ENCODE results near the gene L3MBTL1.

DNA sequence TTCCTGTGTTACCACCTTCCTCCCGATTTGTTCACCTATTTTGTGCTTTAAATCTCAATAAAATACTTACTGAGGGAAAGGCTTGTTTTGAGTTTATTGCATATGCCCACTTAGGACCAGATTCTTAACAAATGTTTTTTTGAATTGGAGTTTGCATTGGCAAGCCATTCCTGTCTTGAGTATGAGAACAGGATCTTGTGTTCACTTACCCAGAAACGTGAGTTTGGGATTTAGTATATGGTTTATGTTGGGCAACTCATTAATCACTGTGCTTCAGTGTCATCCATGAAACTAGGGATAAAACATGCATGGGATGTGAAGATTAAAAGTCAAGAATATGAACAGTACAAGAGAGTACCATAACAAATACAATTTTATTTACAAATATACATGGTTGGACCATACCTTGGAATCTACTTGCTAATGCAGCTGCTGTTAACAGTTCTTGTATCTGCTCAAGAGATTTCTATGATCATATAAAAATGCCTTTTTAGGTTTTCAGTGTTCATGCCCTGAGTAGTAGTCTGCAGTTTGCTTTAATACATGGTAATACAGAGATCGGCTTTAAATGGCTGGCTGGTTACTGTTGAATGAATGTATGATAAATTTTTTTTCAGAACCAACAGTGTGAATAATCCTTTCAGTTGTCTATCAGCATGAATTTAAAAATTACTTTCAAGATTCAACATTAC, 43.8 kb upstream of the L3MBTL1 start:
- TF ChIP-seq RAD21 (IDR thresholded peaks at IDR 0.05; ENCODE audit: low read depth) = no peak
- TF ChIP-seq, protein P1, sequence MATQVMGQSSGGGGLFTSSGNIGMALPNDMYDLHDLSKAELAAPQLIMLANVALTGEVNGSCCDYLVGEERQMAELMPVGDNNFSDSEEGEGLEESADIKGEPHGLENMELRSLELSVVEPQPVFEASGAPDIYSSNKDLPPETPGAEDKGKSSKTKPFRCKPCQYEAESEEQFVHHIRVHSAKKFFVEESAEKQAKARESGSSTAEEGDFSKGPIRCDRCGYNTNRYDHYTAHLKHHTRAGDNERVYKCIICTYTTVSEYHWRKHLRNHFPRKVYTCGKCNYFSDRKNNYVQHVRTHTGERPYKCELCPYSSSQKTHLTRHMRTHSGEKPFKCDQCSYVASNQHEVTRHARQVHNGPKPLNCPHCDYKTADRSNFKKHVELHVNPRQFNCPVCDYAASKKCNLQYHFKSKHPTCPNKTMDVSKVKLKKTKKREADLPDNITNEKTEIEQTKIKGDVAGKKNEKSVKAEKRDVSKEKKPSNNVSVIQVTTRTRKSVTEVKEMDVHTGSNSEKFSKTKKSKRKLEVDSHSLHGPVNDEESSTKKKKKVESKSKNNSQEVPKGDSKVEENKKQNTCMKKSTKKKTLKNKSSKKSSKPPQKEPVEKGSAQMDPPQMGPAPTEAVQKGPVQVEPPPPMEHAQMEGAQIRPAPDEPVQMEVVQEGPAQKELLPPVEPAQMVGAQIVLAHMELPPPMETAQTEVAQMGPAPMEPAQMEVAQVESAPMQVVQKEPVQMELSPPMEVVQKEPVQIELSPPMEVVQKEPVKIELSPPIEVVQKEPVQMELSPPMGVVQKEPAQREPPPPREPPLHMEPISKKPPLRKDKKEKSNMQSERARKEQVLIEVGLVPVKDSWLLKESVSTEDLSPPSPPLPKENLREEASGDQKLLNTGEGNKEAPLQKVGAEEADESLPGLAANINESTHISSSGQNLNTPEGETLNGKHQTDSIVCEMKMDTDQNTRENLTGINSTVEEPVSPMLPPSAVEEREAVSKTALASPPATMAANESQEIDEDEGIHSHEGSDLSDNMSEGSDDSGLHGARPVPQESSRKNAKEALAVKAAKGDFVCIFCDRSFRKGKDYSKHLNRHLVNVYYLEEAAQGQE (IDR thresholded peaks at IDR 0.05; ENCODE audit: low read depth) = no peak
- TF ChIP-seq, protein P2, sequence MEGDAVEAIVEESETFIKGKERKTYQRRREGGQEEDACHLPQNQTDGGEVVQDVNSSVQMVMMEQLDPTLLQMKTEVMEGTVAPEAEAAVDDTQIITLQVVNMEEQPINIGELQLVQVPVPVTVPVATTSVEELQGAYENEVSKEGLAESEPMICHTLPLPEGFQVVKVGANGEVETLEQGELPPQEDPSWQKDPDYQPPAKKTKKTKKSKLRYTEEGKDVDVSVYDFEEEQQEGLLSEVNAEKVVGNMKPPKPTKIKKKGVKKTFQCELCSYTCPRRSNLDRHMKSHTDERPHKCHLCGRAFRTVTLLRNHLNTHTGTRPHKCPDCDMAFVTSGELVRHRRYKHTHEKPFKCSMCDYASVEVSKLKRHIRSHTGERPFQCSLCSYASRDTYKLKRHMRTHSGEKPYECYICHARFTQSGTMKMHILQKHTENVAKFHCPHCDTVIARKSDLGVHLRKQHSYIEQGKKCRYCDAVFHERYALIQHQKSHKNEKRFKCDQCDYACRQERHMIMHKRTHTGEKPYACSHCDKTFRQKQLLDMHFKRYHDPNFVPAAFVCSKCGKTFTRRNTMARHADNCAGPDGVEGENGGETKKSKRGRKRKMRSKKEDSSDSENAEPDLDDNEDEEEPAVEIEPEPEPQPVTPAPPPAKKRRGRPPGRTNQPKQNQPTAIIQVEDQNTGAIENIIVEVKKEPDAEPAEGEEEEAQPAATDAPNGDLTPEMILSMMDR (IDR thresholded peaks at IDR 0.05 in 2 of 3, conservative IDR thresholded peaks at IDR 0.05 in 1 of 3; ENCODE audit: borderline replicate concordance in 1 of 3, insufficient read depth in 1 of 3, low read depth in 2 of 3, low read length in 2 of 3) = no peak

Data from HCT116 (cell line).